ENCODE data around the gene DYNLL2.

DYNLL2 gene

GRCh38 chr17:58144801-58145200 lies 61.6 kb downstream of the DYNLL2 start:
- H3K27me3 ChIP-seq (ENCODE audit: insufficient read depth, poor library complexity, severe bottlenecking) = peaks cover 43% of the 10 kb centered on the region
- H3K27ac ChIP-seq (ENCODE audit: poor library complexity, severe bottlenecking) = no peak overlapping the region
- no peak for ATAC-seq (ENCODE audit: low read depth)
- peaks cover 2% of the 10 kb centered on the region for H3K9me3 ChIP-seq (ENCODE audit: severe bottlenecking)
- no peak overlapping the region for H3K4me3 ChIP-seq (ENCODE audit: severe bottlenecking)
- no peak for DNase-seq (ENCODE audit: low spot score)
- no peaks in the 10 kb centered on the region for H3K4me1 ChIP-seq (ENCODE audit: insufficient read depth, poor library complexity, severe bottlenecking)
- TF ChIP-seq CTCF (IDR thresholded peaks at IDR 0.05; ENCODE audit: poor library complexity, severe bottlenecking) = no peak
- H3K36me3 ChIP-seq (ENCODE audit: low read depth) = no peaks in the 10 kb centered on the region
